Lower leg skin (tissue), 3 donors: ENCODE measurements around the gene CENPU.

Experiments
- CTCF ChIP-seq, 3 donors: fragments of 450-650 bp; IDR thresholded peaks; one replicate each; pipeline ENCODE4 v1.5.1; 2016; ENCODE audit warnings: antibody characterized with exemption in 3 of 3, mild to moderate bottlenecking in 3 of 3, moderate library complexity in 2 of 3
- POLR2A ChIP-seq, 2 donors: fragments of 450-650 bp; IDR thresholded peaks; one replicate each; pipeline ENCODE4 v1.6.1; 2016 to 2017; ENCODE audit warnings: antibody characterized with exemption in 2 of 2, mild to moderate bottlenecking in 1 of 2, moderate library complexity in 1 of 2

- TF ChIP-seq CTCF (IDR thresholded peaks at IDR 0.05) (no peak), POLR2A (IDR thresholded peaks at IDR 0.05) (no peak)
These were observed 80.2 kb downstream of the CENPU start for GRCh38 chr4:184653650-184654049.
